Liver (tissue), 9 donors: Measurements from ENCODE around the gene ADH1C. TPM values are rescaled to one million over a fixed set of nuclear protein-coding genes. Genes with fewer than 3 reads are reported as not detected.

Experiments used
- DNase-seq: peaks from one replicate; pipeline ENCODE4 v3.0.0-alpha.2; 2017; ENCODE audit warnings: low spot score
- H3K27ac ChIP-seq, 2 donors: one replicate each; pipeline ENCODE4 v1.7.0; 2013; ENCODE audit warnings: inconsistent platforms in 2 of 2, low read length in 2 of 2, control low read depth in 1 of 2, low read depth in 1 of 2, mild to moderate bottlenecking in 1 of 2
- H3K27me3 ChIP-seq, 4 donors: one replicate each; pipeline versions ENCODE4 v1.6.1 to v1.7.0; 2013; ENCODE audit warnings: low read length in 3 of 4, inconsistent platforms in 1 of 4, mild to moderate bottlenecking in 1 of 4, moderate library complexity in 1 of 4; ENCODE audit not compliant: control insufficient read depth in 4 of 4, insufficient read depth in 4 of 4
- H3K36me3 ChIP-seq, 4 donors: one replicate each; pipeline versions ENCODE4 v1.6.1 to v1.7.0; 2013; ENCODE audit warnings: low read length in 3 of 4, mild to moderate bottlenecking in 3 of 4, low read depth in 1 of 4, moderate library complexity in 1 of 4; ENCODE audit not compliant: control insufficient read depth in 4 of 4, insufficient read depth in 3 of 4
- H3K4me1 ChIP-seq, 4 donors: one replicate each; pipeline versions ENCODE4 v1.6.1 to v1.7.0; 2013; ENCODE audit warnings: low read length in 3 of 4, mild to moderate bottlenecking in 3 of 4, moderate library complexity in 1 of 4; ENCODE audit not compliant: control insufficient read depth in 4 of 4, insufficient read depth in 4 of 4
- H3K4me3 ChIP-seq, 3 donors: one replicate each; pipeline versions ENCODE4 v1.6.1 to v1.7.0; 2013; ENCODE audit warnings: low read length in 3 of 3, control low read depth in 1 of 3, low read depth in 1 of 3, mild to moderate bottlenecking in 1 of 3
- H3K9ac ChIP-seq, 2 donors: one replicate each; pipeline ENCODE4 v1.7.0; 2013; ENCODE audit warnings: low read length in 2 of 2, mild to moderate bottlenecking in 2 of 2, moderate library complexity in 2 of 2, control low read depth in 1 of 2, low read depth in 1 of 2
- H3K9me3 ChIP-seq, 4 donors: one replicate each; pipeline versions ENCODE4 v1.6.1 to v1.7.0; 2013; ENCODE audit warnings: low read length in 3 of 4; ENCODE audit not compliant: control insufficient read depth in 4 of 4
- EGR1 ChIP-seq, 2 donors: IDR thresholded peaks; 2 replicates each; pipeline ENCODE4 v1.6.1; 2016 to 2018; ENCODE audit warnings: antibody characterized with exemption in 2 of 2, low read depth in 2 of 2
- FOXA1 ChIP-seq: IDR thresholded peaks from 2 replicates; pipeline ENCODE4 v1.6.1; 2016; ENCODE audit warnings: antibody characterized with exemption
- FOXA2 ChIP-seq: IDR thresholded peaks from 2 replicates; pipeline ENCODE4 v1.6.1; 2016; ENCODE audit warnings: antibody characterized with exemption
- GABPA ChIP-seq, 2 donors: IDR thresholded peaks in 1 of 2; conservative IDR thresholded peaks in 1 of 2; 2 replicates each; pipeline ENCODE4 v1.6.1; 2016; ENCODE audit warnings: antibody characterized with exemption in 2 of 2, mild to moderate bottlenecking in 1 of 2, moderate library complexity in 1 of 2
- HNF4A ChIP-seq, 2 donors: conservative IDR thresholded peaks; 2 replicates each; pipeline ENCODE4 v1.6.1; 2016; ENCODE audit warnings: antibody characterized with exemption in 2 of 2, mild to moderate bottlenecking in 2 of 2
- HNF4G ChIP-seq: IDR thresholded peaks from 2 replicates; pipeline ENCODE4 v1.6.1; 2016; ENCODE audit warnings: antibody characterized with exemption
- JUND ChIP-seq, 2 donors: IDR thresholded peaks; 2 replicates each; pipeline ENCODE4 v1.6.1; 2016; ENCODE audit warnings: antibody characterized with exemption in 2 of 2
- NR2F2 ChIP-seq: IDR thresholded peaks from 2 replicates; pipeline ENCODE4 v1.6.1; 2016; ENCODE audit warnings: antibody characterized with exemption
- RAD21 ChIP-seq, 2 donors: IDR thresholded peaks; 2 replicates each; pipeline ENCODE4 v1.6.1; 2016; ENCODE audit warnings: antibody characterized with exemption in 2 of 2, mild to moderate bottlenecking in 2 of 2
- RXRA ChIP-seq, 2 donors: IDR thresholded peaks; 2 replicates each; pipeline ENCODE4 v1.6.1; 2017 to 2018; ENCODE audit warnings: antibody characterized with exemption in 2 of 2, mild to moderate bottlenecking in 1 of 2
- SP1 ChIP-seq: IDR thresholded peaks from 2 replicates; pipeline ENCODE4 v1.6.1; 2018; ENCODE audit warnings: antibody characterized with exemption, mild to moderate bottlenecking
- TAF1 ChIP-seq: conservative IDR thresholded peaks from 2 replicates; pipeline ENCODE4 v1.6.1; 2016; ENCODE audit warnings: antibody characterized with exemption, mild to moderate bottlenecking
- YY1 ChIP-seq: IDR thresholded peaks from 2 replicates; pipeline ENCODE4 v1.6.1; 2016; ENCODE audit warnings: antibody characterized with exemption, mild to moderate bottlenecking
- WGBS: extraction: QIAGEN DNeasy Blood & Tissue Kit; methylation state at CpG from one replicate; pipeline ENCODE4 v1.1.7; 2013; 5-methylcytosine and 5-hydroxymethylcytosine counted together
- polyA plus RNA-seq, 2 donors: library from polyadenylated mRNA; stranded (reverse) in 1 of 2; unstranded in 1 of 2; fragments of 200-250 nt in 1 of 2; fragments of >200 nt in 1 of 2; fragmentation: Nextera tagmentation in 1 of 2; extraction: Ambion mirVana in 1 of 2; gene quantifications; one replicate each; pipeline versions ENCODE4 v1.2.1 to v1.2.3, GENCODE V29; 2013 to 2015
- total RNA-seq, 2 donors: library from RNA; depleted of rRNA; stranded (reverse); fragments of >200 nt; gene quantifications; one replicate each; pipeline ENCODE4 v1.2.3, GENCODE V29; 2014
- TF ChIP-seq, protein P1 (sequence below): IDR thresholded peaks from 2 replicates; pipeline ENCODE4 v1.6.1; 2016; ENCODE audit warnings: antibody characterized with exemption
- TF ChIP-seq, protein P2 (sequence below): fragments of 150-350 bp; IDR thresholded peaks from 2 replicates; pipeline ENCODE4 v1.5.1; 2017; ENCODE audit warnings: improper control_type of control experiment, low read depth, low read length; ENCODE audit not compliant: missing input control
- TF ChIP-seq, protein P3 (sequence below): IDR thresholded peaks from 2 replicates; pipeline ENCODE4 v1.6.1; 2016; ENCODE audit warnings: antibody characterized with exemption
- TF ChIP-seq, protein P4 (sequence below): IDR thresholded peaks from 2 replicates; pipeline ENCODE4 v1.6.1; 2016; ENCODE audit warnings: antibody characterized with exemption
- TF ChIP-seq, protein P5 (sequence below): IDR thresholded peaks from 2 replicates; pipeline ENCODE4 v1.6.1; 2016; ENCODE audit warnings: antibody characterized with exemption, mild to moderate bottlenecking
- donor health status: healthy.
- donor health status: healthy.
- donor health status: healthy.
- donor health status: healthy.
- donor health status: healthy.

ADH1C gene
- total and polyA plus RNA-seq, 4 donors = 0.84 to 374 (median 81.3) TPM

DNA sequence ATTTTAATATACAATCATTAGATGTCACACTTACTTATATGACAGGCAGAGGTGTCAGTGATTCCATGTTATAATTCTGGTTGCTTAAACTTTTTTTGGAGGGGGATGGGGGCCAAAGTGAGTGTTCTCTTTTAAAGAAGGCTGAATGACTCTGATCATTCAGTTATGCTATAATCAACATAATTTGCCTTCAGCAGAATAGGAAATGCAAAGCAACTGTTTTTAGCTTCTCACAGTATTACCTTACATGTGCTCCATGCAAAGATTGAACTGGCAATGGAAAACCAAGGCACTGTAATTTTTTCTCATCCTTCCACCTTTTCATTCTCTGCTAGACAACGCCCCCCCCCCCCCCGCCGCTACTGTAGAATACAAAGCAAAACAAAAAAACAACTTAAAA, 13.4 kb downstream of the ADH1C start (continued):
- TF ChIP-seq HNF4A (conservative IDR thresholded peaks at IDR 0.05) (no peak), RAD21 (IDR thresholded peaks at IDR 0.05) (no peak), FOXA1 (no peak), FOXA2 (no peak), JUND (IDR thresholded peaks at IDR 0.05) (no peak)

DNA sequence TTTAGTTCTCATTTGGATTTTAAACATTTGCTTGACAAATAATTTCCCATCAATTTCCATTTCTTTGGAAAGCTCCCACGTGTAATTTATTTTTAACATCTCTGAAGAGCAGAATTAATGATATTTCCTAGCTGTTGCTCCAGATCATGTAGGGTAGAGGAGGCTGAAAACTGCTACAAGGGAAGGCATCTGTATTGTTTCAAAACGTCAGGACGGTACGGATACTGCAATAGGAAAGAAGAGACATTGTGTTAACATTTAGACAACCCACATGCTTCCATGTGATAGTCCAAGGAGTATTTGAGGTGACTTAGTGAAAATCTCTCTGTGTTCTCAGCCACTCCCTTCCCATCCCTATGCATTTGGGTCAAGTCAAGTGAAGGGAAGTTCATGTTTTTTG, 16.0 kb downstream of the ADH1C start:
- 39% methylated on average over 4 of the region's 4 CpGs for WGBS

DNA sequence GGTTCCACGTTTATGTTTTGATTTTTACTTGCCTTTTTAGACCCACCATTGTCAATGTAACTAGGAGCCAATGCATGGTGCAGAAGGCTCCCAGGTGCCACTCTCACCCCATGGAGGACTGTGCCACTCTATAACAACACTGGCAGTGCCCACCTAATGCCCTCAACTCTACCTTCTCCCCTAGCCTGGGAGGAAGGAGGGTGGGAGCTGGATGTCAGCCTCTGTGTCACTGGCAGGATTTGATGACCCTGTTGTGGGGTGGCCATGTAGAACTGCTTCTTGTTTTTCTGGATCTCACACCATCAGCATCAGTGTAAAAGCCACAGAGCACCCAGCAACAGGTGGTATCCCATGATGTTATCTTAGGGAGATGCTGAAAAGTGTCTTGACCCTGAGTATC, 17.7 kb downstream of the ADH1C start:
- H3K27me3 ChIP-seq = no peaks in the 10 kb centered on the region
- no peak for DNase-seq
- no peak overlapping the region for H3K27ac ChIP-seq
- no peaks in the 10 kb centered on the region for H3K9me3 ChIP-seq
- H3K36me3 ChIP-seq = peaks cover 0 to 25% (median 10%) of the 10 kb centered on the region in 4 donors
- no peak overlapping the region for H3K9ac ChIP-seq
- peaks cover 0 to 19% (median 0%) of the 10 kb centered on the region in 4 donors for H3K4me1 ChIP-seq
- 23% methylated on average over 1 of the region's 1 CpG for WGBS
- no peak overlapping the region for H3K4me3 ChIP-seq
- TF ChIP-seq RAD21 (IDR thresholded peaks at IDR 0.05) (no peak), NR2F2 (no peak), SP1 (no peak), EGR1 (IDR thresholded peaks at IDR 0.05; ENCODE audit: low read depth in 2 of 2) (no peak), HNF4G (no peak), YY1 (no peak), TAF1 (no peak), RXRA (IDR thresholded peaks at IDR 0.05) (no peak), JUND (IDR thresholded peaks at IDR 0.05) (no peak), FOXA1 (no peak), HNF4A (conservative IDR thresholded peaks at IDR 0.05) (no peak), GABPA (IDR thresholded peaks at IDR 0.05 in 1 of 2, conservative IDR thresholded peaks at IDR 0.05 in 1 of 2) (no peak), FOXA2 (no peak)
- TF ChIP-seq, protein P1, sequence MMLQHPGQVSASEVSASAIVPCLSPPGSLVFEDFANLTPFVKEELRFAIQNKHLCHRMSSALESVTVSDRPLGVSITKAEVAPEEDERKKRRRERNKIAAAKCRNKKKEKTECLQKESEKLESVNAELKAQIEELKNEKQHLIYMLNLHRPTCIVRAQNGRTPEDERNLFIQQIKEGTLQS = no peak
- TF ChIP-seq, protein P2, sequence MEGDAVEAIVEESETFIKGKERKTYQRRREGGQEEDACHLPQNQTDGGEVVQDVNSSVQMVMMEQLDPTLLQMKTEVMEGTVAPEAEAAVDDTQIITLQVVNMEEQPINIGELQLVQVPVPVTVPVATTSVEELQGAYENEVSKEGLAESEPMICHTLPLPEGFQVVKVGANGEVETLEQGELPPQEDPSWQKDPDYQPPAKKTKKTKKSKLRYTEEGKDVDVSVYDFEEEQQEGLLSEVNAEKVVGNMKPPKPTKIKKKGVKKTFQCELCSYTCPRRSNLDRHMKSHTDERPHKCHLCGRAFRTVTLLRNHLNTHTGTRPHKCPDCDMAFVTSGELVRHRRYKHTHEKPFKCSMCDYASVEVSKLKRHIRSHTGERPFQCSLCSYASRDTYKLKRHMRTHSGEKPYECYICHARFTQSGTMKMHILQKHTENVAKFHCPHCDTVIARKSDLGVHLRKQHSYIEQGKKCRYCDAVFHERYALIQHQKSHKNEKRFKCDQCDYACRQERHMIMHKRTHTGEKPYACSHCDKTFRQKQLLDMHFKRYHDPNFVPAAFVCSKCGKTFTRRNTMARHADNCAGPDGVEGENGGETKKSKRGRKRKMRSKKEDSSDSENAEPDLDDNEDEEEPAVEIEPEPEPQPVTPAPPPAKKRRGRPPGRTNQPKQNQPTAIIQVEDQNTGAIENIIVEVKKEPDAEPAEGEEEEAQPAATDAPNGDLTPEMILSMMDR = no peak
- TF ChIP-seq, protein P3, sequence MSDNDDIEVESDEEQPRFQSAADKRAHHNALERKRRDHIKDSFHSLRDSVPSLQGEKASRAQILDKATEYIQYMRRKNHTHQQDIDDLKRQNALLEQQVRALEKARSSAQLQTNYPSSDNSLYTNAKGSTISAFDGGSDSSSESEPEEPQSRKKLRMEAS = no peak
- TF ChIP-seq, protein P4, sequence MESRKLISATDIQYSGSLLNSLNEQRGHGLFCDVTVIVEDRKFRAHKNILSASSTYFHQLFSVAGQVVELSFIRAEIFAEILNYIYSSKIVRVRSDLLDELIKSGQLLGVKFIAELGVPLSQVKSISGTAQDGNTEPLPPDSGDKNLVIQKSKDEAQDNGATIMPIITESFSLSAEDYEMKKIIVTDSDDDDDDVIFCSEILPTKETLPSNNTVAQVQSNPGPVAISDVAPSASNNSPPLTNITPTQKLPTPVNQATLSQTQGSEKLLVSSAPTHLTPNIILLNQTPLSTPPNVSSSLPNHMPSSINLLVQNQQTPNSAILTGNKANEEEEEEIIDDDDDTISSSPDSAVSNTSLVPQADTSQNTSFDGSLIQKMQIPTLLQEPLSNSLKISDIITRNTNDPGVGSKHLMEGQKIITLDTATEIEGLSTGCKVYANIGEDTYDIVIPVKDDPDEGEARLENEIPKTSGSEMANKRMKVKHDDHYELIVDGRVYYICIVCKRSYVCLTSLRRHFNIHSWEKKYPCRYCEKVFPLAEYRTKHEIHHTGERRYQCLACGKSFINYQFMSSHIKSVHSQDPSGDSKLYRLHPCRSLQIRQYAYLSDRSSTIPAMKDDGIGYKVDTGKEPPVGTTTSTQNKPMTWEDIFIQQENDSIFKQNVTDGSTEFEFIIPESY = no peak
- TF ChIP-seq, protein P5, sequence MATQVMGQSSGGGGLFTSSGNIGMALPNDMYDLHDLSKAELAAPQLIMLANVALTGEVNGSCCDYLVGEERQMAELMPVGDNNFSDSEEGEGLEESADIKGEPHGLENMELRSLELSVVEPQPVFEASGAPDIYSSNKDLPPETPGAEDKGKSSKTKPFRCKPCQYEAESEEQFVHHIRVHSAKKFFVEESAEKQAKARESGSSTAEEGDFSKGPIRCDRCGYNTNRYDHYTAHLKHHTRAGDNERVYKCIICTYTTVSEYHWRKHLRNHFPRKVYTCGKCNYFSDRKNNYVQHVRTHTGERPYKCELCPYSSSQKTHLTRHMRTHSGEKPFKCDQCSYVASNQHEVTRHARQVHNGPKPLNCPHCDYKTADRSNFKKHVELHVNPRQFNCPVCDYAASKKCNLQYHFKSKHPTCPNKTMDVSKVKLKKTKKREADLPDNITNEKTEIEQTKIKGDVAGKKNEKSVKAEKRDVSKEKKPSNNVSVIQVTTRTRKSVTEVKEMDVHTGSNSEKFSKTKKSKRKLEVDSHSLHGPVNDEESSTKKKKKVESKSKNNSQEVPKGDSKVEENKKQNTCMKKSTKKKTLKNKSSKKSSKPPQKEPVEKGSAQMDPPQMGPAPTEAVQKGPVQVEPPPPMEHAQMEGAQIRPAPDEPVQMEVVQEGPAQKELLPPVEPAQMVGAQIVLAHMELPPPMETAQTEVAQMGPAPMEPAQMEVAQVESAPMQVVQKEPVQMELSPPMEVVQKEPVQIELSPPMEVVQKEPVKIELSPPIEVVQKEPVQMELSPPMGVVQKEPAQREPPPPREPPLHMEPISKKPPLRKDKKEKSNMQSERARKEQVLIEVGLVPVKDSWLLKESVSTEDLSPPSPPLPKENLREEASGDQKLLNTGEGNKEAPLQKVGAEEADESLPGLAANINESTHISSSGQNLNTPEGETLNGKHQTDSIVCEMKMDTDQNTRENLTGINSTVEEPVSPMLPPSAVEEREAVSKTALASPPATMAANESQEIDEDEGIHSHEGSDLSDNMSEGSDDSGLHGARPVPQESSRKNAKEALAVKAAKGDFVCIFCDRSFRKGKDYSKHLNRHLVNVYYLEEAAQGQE = no peak

More for the DNA sequence above, 16.0 kb downstream of the ADH1C start:
- no peak overlapping the region for H3K27ac ChIP-seq
- no peak for DNase-seq
- H3K4me1 ChIP-seq = peaks cover 0 to 19% (median 0%) of the 10 kb centered on the region in 4 donors
- TF ChIP-seq, protein P1 = no peak
- TF ChIP-seq HNF4G (no peak), JUND (IDR thresholded peaks at IDR 0.05) (no peak), FOXA1 (no peak), NR2F2 (no peak)
- TF ChIP-seq, protein P4 = no peak
- H3K9me3 ChIP-seq = no peaks in the 10 kb centered on the region
- peaks cover 0 to 40% (median 23%) of the 10 kb centered on the region in 4 donors for H3K36me3 ChIP-seq
- H3K9ac ChIP-seq = no peak overlapping the region
- H3K27me3 ChIP-seq = no peaks in the 10 kb centered on the region
- no peak overlapping the region for H3K4me3 ChIP-seq
